GM19193 (cell line): ENCODE data around the gene NSUN7.

Experiments
- POLR2A ChIP-seq: IDR thresholded peaks from 4 replicates; pipeline ENCODE4 v1.6.1; 2011; ENCODE audit not compliant: insufficient read depth, insufficient read length; ENCODE audit errors: extremely low read depth

The NSUN7 gene

GRCh38 chr4:40730091-40730679 is 19.6 kb upstream of the NSUN7 start:
- TF ChIP-seq POLR2A = no peak

DNA sequence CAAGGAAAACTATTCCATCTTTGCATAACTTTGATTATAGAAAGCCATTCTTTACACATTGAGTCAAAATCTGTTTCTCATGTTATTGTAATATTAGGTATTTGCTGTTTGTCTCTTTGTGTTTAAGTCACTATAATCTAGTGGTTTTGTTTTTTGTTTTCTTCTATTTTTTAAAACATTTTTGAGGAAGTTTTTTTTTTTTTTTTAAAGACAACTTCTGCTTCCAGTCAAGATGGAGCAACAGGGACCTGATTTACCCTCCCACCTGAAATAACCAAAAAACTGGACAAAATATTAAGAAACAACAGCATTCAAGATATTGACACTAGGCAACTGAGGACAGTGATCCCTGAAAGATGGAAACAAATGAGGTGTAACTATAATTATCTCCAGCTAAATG is 18.4 kb upstream of the NSUN7 start:
- TF ChIP-seq POLR2A = no peak

DNA sequence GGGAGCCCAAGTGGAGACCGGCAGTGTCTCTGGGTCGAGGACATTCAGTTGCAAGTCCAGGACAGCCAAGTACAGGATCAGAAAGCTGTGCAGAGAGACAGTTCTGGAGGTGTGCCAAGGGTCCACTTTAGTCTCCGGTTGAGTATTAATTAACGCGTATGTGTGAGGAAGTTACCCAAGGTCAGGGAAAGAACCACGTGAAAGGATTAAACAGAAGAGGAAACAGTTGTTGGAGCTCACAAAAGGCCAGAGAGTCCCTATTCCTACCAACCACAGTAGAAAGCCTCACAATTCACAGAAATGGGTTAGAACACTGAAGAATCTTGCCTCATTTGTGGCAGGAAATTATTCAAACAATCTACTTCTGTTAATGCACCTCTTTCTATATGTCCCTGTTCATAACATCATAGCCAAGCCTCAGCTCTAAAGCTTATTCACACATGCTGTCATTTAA is 17.9 kb upstream of the NSUN7 start:
- TF ChIP-seq POLR2A = no peak

DNA sequence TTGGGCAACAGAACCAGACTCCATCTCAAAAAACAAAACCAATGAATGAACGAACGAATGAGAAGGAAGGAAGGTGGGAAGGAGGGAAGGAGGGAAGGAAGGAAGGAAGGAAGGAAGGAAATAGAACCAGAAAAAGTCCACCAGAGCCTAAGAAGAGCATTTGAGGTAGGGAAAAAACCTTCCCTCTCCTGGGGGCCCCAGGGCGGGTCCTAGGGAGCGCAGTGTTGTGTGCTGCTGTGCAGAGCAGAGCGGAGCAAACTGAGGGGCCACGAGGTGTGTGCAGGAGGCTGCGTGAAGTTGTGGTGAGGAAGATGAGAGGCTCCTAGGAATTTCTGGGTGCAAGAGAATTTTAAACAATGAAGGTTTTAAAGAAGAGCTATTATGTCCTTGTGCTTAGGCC is 16.0 kb upstream of the NSUN7 start:
- TF ChIP-seq POLR2A = no peak

- TF ChIP-seq POLR2A = no peak
Observed at GRCh38 chr4:40734497-40734896, 15.3 kb upstream of the NSUN7 start.

DNA sequence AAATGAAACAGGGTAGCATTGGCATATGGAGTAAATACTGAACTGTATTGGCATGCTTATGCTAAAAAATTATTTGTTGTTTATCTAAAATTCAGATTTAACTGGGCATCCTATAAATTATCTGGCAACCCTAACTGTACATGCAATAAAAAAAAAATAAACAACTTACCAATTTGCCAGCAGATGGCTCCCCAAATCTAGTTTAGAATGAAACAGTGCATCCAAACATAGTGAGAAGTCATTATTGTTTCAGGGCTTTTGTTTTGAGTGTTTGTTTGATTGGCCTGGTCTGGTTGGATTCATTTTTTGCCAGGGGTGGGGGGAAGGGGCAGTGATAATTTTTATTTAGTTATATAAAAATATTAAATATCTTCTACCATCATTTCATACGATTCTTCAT is 12.8 kb upstream of the NSUN7 start:
- no peak for TF ChIP-seq POLR2A

DNA sequence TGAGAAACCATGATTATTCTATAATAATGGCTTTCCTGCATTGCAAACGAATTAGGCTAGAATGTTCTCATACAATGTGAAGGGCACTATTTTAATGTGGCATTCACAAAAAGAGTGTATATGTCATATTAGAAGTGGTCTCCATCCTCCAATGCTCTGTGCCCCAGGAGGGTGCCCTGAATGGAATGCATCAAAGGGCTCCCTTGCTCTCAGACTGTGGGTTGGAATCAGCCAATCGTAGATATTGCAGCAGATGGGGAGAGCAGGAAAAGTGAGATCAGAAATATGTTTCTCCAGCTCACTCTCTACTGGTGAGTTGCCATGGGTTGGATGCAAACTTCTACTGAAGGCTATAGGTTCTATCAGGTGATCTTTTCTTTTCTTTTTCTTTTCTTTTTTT is 11.9 kb upstream of the NSUN7 start:
- TF ChIP-seq POLR2A = no peak

DNA sequence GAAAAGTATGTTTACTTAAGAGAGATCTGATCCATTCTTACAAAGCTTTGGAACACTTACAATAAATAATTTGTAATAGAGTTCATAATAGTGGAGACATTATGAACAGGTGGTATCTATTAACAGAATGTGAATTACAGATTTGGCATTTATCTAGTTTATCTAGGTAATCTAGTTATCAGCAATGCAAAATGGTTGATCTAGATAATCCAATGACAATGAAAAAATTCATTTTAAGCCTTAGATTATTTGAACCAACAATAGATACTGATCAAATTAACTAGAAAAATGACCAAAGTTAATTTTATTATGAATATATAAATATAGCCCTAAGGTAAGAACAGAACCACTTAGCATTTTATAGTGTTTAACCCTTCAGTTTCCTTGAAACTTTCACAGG is 10.4 kb upstream of the NSUN7 start:
- TF ChIP-seq POLR2A = no peak

GRCh38 chr4:40744218-40744617 is 5.5 kb upstream of the NSUN7 start:
- no peak for TF ChIP-seq POLR2A

DNA sequence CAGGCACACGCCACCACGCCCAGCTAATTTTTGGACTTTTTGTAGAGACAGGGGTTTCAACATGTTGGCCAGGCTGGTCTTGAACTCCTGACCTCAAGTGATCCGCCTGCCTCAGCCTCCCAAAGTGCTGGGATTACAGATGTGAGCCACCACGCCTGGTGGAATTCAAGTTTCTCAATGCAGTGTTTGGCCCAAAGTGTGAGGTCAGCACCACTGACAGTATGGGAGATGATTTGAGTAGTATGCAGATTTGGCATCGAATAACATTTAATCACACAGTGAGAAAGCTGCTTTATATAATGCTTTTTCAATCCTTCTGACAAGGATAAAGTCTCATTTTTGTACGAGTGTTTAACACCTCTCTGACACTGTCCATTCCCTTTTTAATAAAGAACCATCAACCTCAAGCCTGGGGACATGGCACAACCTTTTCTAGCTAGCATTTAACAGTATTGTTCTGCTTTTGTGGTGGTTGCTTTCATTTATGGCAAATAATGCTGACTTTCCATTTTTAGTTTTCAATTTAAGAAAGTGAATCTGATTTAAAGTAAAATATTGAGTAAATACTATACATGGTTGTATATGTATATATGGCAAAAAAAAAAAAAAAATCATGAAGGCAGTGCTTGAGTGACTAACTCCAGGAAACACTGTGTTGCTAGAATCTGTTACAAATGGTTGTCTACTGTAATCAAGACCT is 4.3 kb upstream of the NSUN7 start:
- no peak for TF ChIP-seq POLR2A

DNA sequence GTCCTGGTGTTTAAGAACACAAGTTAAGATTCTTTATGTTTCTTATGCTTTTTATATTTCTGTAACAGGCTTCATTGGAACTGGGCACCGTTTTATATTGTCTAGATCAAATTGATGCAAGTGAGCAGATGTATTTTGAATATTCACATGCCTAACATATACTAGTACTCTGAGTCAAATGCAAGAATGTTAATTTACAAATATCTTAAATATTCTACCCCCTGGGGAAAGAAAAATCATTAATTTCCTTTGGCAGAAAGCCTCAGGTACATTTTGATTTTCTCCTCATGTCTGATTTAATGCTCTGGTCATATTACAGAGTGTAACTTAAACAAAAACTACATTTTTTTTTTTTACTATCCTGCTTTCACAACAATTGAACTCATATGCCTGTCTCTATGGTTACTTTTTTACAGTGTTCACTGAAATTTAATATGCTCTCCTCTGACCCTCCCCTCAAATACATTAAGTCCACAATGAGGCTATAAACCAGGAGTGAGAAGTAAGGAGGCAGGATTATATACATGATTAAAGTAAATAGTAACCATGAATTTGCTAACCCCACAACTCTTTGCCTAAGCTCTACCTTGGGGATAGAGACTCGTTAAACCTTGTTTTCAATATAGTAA is 2.4 kb upstream of the NSUN7 start:
- TF ChIP-seq POLR2A = no peak

DNA sequence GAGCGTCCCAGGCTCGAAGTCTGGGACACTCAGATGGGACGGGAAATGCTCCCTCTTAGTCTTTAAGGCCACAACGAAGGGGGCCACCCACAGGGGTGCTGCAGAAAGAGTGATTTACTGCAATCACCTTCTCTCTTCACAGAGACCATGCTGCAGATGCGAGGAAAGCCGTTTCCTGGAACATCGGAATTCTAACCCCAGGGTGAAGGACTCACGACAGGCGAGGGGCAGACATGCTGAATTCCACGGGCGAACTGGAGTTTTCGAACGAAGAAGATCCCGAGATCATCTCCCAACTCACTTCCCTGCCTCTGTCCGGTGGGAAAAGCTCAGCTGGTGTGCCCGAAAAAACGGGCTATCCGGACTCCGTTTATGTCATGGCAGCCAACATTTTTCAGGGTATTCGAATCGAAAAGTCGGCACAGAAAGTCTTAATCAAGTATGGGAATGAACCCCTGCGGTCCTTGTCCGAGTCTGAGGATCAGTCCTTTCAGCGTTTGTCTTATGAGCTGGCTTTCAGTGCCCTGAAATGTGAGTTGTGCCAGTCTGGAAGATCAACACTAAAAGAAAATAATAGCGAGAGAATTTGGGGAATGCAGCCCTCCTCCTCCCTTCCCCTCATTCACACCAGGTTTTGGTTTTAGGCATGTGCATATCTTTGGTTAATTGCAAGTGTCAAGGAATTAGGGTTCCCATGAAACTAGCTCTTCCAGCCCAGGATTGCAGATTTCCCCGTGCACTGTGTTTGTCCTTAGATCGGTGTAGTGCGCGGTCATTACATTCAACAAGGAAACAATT is 905 bp downstream of the NSUN7 start:
- no peak for TF ChIP-seq POLR2A

DNA sequence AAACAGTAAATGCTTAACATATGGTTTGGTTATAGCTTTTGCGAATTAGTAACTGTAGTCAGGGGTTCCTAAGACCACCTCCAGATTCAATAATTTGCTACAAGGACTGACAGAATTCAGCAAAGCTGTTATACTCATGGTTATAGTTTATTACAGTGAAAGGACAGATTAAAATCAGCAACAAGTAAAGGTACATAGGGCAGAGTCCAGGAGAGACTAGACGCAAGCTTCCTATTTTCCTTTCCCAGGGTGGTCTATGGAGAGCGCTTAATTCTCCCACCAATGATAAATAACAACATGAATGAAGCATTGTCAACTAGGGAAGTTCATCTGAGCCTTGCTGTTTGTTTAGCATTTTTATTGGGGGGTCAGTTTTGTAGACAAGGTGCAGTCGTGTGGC is 5.9 kb downstream of the NSUN7 start:
- TF ChIP-seq POLR2A = no peak

GRCh38 chr4:40763228-40763716 is 13.5 kb downstream of the NSUN7 start:
- no peak for TF ChIP-seq POLR2A

GRCh38 chr4:40769266-40769665 is 19.5 kb downstream of the NSUN7 start:
- no peak for TF ChIP-seq POLR2A
